ENCODE data around the gene TTC21B.

- TF ChIP-seq, protein P1, sequence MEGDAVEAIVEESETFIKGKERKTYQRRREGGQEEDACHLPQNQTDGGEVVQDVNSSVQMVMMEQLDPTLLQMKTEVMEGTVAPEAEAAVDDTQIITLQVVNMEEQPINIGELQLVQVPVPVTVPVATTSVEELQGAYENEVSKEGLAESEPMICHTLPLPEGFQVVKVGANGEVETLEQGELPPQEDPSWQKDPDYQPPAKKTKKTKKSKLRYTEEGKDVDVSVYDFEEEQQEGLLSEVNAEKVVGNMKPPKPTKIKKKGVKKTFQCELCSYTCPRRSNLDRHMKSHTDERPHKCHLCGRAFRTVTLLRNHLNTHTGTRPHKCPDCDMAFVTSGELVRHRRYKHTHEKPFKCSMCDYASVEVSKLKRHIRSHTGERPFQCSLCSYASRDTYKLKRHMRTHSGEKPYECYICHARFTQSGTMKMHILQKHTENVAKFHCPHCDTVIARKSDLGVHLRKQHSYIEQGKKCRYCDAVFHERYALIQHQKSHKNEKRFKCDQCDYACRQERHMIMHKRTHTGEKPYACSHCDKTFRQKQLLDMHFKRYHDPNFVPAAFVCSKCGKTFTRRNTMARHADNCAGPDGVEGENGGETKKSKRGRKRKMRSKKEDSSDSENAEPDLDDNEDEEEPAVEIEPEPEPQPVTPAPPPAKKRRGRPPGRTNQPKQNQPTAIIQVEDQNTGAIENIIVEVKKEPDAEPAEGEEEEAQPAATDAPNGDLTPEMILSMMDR (IDR thresholded peaks at IDR 0.05; ENCODE audit: poor library complexity): no peak
- TF ChIP-seq EZH2 (IDR thresholded peaks at IDR 0.05; ENCODE audit: borderline replicate concordance): no peak
These were observed 63.8 kb downstream of the TTC21B start for GRCh38 chr2:165889798-165890197.
